Superior temporal gyrus (tissue), 1 donor: Measurements from ENCODE around the gene NFASC.

Experiments
- DNase-seq: peaks from one replicate; pipeline ENCODE4 v3.0.0-alpha.2; 2016; ENCODE audit errors: extremely low spot score

Gene NFASC

GRCh38 chr1:204870160-204870912 is at the start of gene NFASC:
Gene NFASC (plus strand): TSS chr1:204870862. CDS start chr1:204944316, 73,454 bp downstream.
- peak; percentile 90 for DNase-seq

- DNase-seq, result no peak
These were observed 49.2 kb upstream of the NFASC start for GRCh38 chr1:204821476-204821875.

- no peak for DNase-seq
These were observed 48.7 kb upstream of the NFASC start for GRCh38 chr1:204821924-204822323.

GRCh38 chr1:204826970-204827369 is 43.7 kb upstream of the NFASC start:
- DNase-seq, result peak; percentile 63

GRCh38 chr1:204828352-204828850 is 42.3 kb upstream of the NFASC start:
- DNase-seq, result peak; percentile 87

- DNase-seq, result peak; percentile 54
These were observed 41.4 kb upstream of the NFASC start for GRCh38 chr1:204829133-204829825.

GRCh38 chr1:204830747-204831146 is 39.9 kb upstream of the NFASC start:
- DNase-seq, result peak; percentile 53

- no peak for DNase-seq
These were observed 39.5 kb upstream of the NFASC start for GRCh38 chr1:204831186-204831585.

GRCh38 chr1:204834336-204834735 is 36.3 kb upstream of the NFASC start:
- DNase-seq, result no peak

- DNase-seq, result no peak
These were observed 35.9 kb upstream of the NFASC start for GRCh38 chr1:204834752-204835151.

- no peak for DNase-seq
These were observed 34.9 kb upstream of the NFASC start for GRCh38 chr1:204835737-204836136.

GRCh38 chr1:204836856-204837255 is 33.8 kb upstream of the NFASC start:
- DNase-seq, result no peak

- DNase-seq, result peak; percentile 68
These were observed 33.1 kb upstream of the NFASC start for GRCh38 chr1:204837440-204838084.

- no peak for DNase-seq
These were observed 29.3 kb upstream of the NFASC start for GRCh38 chr1:204841316-204841715.

GRCh38 chr1:204841798-204842197 is 28.9 kb upstream of the NFASC start:
- DNase-seq, result no peak

- no peak for DNase-seq
These were observed 28.3 kb upstream of the NFASC start for GRCh38 chr1:204842369-204842768.

- peak; percentile 92 for DNase-seq
These were observed 27.8 kb upstream of the NFASC start for GRCh38 chr1:204842892-204843291.

- peak; percentile 95 for DNase-seq
These were observed 24.1 kb upstream of the NFASC start for GRCh38 chr1:204846546-204846945.

GRCh38 chr1:204848579-204848978 is 22.1 kb upstream of the NFASC start:
- DNase-seq, result no peak

- no peak for DNase-seq
These were observed 17.8 kb upstream of the NFASC start for GRCh38 chr1:204852854-204853253.

- DNase-seq, result no peak
These were observed 17.2 kb upstream of the NFASC start for GRCh38 chr1:204853436-204853835.

- no peak for DNase-seq
These were observed 16.4 kb upstream of the NFASC start for GRCh38 chr1:204854286-204854685.
